ENCODE data around the gene ARHGEF17. TPM values are rescaled to one million over a fixed set of nuclear protein-coding genes. Genes with fewer than 3 reads are reported as not detected.

The ARHGEF17 gene
- polyA plus RNA-seq, 1 donor = 94.4 TPM

DNA sequence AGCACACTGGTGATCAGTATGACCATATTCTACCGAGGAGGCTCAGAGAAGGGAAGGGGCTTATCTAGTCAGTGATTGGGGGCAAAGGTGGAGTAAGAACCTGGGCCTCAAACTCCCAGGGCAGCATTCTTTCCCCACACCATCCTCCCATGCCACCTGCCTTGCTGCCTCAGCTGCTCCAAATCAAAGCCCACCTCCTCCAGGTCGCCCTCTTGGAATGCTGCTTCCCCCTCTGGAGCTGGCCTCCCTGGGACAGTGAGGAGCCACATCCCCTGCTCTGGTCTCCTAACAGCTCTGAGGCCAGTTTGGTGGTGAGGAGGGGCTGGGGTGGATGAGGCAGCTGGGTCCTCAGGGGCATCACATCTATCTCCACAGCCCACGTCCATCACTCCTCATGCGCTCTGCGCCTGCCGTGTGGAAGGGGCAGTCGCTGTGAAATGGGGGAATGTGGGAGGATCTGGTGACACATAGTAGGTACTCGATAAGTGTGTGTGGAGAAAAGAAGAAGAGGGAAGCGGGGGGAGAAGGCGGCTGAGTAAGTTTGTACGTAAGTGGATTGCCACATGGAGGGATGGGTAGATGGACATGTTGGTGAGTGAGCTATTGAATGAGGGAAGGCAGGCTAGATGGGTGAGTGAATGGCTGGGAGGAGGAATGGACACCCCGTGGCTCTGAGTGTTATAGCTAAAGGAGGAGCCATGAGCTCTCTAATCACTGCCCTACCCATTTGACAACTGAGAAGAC is 16.1 kb upstream of the ARHGEF17 start:
- DNase-seq = no peak

DNA sequence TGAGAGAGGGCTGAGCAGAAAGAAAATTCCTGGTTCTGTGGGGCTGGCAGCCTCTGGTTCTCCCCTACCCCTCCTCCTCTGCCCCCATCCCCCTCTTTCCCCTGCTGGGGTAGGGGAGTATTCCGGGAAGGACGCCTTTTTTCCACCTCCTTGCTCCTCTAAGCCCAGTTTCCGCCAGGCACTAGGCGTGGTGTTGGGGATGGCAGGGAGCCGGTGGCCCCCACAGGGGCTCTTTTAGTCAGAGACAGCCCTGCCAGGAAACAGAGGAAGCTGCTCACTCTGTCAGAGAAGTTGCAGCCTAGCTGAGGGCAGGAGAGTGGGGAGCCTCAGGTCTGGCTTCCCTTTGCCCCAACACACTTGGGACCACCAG is 15.6 kb upstream of the ARHGEF17 start:
- no peak for DNase-seq

DNA sequence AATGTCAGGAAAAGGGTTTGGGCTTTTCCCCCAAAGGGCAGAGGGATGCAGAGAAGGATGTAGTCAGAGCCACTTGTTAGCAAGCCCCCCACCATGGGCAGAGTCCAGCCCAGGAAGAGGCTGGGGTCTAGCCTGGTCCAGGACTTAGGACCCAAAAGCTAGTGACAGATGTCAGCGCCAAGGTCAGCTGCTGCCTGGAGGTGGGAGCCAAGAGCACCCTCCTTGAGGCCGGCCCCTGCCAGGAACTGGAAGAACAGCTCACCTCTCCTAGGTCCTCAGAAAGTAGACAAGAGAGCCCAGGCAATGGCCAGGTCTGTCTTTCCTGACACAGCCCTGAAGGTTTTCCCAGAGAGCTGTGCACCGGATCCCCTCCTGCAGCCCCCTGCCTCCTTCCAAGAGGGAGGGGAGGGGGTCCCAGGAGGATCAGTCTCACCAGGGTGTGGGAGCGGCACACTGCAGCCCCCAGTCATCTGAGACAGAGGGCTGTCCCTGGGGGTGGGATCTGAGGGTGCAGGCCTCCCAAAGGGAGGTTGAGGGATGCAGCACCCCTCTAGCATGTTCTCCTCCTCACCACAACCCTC is 14.6 kb upstream of the ARHGEF17 start:
- DNase-seq = no peak

DNA sequence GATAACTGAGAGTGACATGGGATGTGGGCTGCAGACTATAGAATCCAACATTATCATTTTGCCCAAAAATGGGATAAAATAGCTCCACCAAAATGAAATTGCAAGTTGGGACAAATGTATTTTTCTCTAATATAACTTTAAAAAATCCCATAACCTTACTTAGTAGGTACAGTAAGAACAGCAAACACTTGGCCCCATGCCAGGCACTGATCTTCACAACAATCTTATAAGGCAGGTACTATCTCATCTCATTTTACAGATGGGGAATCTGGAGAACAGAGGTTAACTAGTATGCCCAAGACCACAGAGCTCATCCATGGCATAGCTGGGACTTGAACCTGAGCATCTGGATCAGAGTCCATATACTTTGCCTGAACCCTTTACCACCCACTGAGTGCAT is 13.5 kb upstream of the ARHGEF17 start:
- no peak for DNase-seq

DNA sequence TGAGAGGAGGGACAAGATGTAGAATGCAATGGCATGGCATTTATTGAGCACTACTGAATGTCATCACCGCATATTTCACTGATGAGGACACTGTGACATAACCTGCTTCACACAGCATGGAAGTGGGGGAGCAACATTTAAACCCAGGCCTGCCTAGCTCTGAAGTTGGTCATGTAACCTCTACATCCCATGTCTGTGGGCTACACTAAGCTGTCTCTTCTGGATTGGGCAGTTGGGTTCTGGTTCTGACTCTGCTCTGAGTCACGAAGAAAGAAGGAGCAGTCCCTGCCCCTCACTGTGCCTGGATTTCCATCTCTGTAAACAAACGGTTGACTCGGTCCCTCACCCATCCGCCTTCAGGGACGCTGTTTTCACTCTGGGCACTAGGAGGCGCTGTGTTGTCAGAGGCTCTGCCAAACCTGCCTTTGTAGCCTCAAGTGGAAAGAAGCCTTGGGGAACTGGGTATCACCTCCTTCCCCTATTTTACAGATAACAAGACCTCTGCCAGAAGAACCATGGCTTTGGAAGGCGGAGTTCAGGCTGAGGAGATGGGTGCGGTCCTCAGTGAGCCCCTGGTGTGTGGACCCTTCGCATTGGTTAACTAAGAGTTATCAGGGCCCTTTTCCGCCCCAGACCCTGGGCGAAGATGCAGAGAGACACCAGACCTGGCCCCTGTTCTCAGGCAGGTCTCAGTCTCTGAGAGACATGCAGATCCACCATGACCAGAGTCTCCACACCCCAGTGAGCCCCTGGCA is 12.7 kb upstream of the ARHGEF17 start:
- peak; percentile 71 for DNase-seq

DNA sequence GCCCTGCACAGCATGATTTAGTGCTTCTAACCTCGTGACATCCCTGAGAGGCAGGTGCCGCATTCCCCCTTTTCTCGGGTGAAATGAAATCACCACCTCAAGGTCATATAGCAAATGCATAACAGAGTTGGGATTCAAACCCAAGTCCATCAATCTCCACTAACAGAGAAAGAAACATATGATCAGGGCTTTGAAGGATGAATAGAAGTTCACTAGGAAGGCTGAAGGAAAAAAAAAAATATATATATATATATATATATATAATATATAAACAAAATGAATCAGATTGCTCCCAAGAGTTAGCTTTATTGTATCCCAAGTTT is 12.1 kb upstream of the ARHGEF17 start:
- DNase-seq = no peak

DNA sequence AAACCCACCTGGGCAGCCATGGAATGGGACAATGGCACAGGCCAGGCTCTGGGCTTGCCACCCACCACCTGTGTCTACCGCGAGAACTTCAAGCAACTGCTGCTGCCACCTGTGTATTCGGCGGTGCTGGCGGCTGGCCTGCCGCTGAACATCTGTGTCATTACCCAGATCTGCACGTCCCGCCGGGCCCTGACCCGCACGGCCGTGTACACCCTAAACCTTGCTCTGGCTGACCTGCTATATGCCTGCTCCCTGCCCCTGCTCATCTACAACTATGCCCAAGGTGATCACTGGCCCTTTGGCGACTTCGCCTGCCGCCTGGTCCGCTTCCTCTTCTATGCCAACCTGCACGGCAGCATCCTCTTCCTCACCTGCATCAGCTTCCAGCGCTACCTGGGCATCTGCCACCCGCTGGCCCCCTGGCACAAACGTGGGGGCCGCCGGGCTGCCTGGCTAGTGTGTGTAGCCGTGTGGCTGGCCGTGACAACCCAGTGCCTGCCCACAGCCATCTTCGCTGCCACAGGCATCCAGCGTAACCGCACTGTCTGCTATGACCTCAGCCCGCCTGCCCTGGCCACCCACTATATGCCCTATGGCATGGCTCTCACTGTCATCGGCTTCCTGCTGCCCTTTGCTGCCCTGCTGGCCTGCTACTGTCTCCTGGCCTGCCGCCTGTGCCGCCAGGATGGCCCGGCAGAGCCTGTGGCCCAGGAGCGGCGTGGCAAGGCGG is 11.4 kb upstream of the ARHGEF17 start:
- DNase-seq = no peak

DNA sequence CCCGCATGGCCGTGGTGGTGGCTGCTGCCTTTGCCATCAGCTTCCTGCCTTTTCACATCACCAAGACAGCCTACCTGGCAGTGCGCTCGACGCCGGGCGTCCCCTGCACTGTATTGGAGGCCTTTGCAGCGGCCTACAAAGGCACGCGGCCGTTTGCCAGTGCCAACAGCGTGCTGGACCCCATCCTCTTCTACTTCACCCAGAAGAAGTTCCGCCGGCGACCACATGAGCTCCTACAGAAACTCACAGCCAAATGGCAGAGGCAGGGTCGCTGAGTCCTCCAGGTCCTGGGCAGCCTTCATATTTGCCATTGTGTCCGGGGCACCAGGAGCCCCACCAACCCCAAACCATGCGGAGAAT is 10.9 kb upstream of the ARHGEF17 start:
- no peak for DNase-seq

DNA sequence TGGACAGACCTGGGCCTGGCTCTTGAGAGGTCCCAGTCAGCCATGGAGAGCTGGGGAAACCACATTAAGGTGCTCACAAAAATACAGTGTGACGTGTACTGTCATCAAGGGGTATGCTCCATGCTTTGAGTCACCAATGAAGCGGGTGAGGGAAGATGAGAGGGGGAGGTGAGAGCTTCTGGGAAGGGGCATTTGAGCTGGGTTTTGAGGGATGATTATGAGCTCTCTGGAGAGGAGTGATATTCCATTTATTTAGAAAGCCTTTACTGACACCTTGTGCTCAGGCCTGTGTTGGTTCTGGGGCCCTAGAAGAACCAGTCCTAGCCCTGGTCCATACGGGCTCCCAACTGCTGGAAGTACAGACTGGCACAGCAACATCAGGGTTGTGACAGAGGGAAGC is 10.4 kb upstream of the ARHGEF17 start:
- DNase-seq = no peak

DNA sequence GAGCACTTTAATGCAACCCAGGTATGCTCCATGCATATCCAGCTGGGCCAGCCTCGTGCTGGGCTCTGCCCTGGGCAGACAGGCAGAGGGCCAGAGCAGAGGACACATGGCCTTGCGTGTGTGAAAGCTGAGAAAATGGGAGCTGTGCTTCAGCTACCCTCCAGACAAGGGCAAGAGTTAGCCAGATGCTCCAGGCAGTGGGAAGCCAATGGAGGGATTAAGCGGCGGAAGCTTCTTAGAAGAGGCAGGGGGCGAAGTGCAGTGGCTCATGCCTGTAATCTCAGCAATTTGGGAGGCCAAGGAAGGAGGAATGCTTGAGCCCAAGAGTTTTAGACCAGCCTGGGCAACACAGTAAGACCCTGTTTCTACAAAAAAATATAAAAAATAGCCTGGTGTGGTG is 9.8 kb upstream of the ARHGEF17 start:
- DNase-seq = no peak

DNA sequence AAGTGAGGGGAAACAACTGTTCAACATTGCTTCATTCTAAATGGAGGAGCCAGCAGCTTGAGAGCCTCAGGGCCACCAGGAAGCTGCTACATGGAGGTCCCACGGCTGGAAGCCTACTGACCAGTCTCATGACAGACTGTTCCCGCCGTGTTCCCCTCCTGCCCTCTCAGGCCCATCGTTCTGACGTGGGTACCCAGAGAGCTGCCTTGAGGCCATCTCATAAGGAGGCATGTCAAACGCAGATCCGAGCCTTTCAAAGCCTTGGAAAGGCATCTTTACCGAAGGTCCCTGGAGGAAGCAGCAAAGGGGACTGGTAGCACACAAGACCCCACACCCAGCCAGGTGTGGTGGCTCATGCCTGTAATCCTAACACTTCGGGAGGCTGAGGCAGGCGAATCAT is 8.3 kb upstream of the ARHGEF17 start:
- DNase-seq = no peak

DNA sequence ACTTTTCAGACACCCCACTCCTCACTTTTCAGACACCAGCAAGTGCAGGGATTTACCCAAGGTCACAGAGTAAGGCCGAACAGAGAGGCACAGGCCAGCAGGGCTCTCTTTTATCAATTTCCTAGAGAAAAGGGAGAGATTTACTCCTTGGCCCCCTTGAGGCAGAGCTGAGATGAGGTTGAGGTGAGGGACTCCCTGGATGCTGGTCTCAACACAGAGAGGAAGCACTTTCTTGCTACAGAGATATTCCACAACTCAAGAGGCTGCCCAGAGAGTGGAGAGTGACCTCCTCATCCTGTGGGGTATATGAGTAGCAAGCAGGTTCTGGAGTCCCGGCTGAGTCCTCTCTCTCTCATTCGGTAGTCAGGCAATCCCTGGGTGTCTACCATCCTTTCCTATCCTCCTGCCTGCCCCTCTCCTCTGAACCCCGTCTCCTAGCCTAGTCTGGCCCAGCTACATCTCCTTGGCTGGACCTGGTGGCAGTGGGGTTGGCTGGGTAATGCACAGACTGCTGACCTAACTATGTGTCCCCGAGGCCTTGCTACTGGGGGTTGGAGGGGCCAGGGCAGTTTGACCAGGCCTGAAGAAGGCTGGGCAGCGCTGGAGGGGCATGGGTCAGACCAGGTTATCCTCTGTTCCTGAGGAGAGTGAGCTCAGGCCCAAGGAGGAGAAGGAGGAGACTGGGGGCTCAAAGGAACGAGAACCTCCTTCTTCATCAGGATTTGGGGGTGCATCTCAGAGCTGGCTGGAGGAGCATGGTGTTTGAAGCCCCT is 1.8 kb upstream of the ARHGEF17 start:
- DNase-seq = no peak

DNA sequence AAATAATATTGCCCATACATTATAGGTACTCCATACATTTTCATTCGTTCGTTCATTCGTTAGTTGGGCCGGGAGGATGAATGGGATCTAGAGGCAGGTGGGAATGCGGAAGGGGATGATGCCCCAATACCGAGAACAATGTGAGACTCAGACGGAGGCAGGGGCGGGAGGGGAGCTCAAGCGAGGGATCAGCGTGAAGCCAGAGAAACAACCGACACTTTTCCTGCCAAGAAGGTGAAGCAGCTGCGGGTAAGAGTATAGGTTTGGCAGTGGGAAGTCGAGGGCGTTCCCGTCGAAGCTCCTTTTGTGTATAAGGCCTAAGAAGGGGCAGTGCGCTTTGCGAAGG is 1.1 kb upstream of the ARHGEF17 start:
- DNase-seq = no peak

DNA sequence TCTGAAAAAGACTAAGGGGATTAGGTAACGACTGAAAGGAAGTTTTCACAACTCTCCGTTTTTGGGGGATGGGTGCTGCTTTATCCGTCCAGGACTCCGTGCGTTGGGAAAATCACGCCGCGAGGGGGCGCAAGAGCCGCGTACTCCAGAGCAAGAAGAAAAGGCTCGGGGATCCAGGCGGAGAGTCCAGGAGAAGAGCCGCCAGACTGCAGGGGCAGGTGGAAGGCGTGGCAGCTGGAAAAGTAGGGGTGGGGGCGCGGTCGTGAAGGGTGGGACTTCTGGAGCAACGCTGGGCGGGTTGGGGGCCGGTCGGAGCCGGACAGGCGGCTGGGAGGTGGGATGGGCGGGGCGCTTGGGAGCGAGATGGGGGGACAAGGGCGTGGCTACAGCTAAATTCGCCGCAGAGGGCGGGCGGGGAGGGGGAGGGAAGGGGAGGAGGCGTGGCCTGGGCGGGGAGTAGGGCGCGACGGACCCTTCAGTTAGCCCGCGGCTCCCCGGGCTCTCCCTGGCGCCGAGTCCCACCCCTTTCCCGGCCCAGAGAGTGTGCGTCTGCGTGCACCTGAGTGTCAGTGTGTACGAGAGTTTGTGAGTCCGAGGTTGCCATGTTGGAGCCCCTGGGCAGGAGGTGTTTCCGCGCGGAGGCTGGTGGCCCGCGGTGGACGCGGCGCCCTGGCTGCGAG is 613 bp upstream of the ARHGEF17 start:
- peak; percentile 98 for DNase-seq

DNA sequence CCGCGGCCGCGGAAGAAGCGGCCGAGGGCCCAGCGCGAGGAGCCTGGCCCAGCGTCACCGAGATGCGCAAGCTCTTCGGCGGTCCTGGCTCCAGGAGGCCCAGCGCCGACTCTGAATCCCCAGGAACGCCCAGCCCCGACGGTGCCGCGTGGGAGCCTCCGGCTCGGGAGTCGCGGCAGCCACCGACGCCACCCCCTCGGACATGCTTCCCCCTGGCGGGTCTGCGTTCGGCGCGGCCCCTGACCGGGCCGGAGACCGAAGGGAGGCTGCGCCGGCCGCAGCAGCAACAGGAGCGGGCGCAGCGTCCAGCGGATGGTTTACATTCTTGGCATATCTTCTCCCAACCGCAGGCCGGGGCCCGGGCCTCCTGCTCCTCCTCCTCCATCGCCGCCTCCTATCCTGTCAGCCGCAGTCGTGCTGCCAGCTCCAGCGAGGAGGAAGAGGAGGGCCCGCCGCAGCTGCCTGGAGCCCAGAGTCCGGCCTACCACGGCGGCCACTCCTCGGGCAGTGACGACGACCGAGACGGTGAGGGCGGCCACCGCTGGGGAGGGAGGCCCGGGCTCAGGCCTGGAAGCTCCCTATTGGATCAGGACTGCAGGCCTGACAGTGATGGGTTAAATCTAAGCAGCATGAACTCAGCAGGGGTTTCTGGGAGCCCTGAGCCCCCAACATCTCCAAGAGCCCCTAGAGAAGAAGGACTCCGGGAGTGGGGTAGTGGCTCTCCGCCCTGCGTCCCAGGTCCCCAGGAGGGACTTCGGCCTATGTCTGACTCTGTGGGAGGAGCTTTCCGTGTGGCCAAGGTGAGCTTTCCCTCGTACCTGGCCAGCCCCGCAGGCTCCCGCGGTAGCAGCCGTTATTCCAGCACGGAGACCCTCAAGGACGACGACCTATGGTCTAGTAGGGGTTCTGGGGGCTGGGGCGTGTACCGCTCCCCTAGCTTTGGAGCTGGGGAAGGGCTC is 1.2 kb downstream of the ARHGEF17 start:
- no peak for DNase-seq

DNA sequence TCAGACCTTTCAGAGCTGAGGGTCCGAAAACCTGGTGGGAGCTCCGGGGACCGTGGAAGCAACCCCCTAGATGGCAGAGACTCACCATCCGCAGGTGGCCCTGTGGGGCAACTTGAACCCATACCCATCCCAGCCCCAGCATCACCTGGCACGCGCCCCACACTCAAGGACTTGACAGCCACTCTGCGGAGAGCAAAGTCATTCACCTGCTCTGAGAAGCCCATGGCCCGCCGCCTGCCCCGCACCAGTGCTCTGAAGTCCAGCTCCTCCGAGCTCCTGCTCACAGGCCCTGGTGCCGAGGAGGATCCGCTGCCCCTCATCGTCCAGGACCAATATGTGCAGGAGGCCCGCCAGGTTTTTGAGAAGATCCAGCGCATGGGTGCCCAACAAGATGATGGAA is 2.0 kb downstream of the ARHGEF17 start:
- no peak for DNase-seq

DNA sequence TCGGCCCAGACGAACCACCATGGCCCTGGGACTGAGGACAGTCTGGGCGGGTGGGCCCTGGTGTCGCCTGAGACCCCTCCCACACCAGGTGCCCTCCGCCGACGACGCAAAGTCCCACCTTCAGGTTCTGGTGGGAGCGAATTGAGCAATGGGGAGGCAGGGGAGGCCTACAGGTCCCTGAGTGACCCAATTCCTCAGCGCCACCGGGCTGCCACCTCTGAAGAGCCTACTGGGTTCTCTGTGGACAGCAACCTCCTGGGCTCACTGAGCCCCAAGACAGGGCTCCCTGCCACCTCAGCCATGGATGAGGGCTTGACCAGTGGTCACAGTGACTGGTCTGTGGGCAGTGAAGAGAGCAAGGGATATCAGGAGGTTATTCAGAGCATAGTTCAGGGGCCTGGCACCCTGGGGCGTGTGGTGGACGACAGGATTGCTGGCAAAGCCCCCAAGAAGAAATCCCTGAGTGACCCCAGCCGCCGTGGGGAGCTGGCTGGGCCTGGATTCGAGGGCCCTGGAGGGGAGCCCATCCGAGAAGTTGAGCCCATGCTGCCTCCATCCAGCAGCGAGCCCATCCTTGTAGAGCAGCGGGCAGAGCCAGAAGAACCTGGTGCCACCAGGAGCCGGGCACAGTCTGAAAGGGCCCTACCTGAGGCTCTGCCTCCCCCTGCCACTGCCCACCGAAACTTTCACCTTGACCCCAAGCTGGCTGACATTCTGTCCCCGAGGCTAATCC is 2.8 kb downstream of the ARHGEF17 start:
- no peak for DNase-seq

DNA sequence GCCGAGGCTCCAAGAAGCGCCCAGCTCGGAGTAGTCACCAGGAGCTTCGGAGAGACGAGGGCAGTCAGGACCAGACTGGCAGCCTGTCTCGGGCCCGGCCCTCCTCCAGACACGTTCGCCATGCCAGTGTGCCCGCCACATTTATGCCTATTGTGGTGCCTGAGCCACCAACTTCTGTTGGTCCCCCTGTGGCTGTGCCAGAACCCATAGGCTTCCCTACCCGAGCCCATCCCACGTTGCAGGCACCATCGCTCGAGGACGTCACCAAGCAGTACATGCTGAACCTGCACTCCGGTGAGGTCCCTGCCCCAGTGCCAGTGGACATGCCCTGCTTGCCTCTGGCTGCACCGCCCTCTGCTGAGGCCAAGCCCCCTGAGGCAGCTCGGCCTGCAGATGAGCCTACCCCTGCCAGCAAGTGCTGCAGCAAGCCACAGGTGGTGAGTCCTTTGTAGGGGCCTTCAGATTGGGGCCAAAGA is 3.4 kb downstream of the ARHGEF17 start:
- no peak for DNase-seq

DNA sequence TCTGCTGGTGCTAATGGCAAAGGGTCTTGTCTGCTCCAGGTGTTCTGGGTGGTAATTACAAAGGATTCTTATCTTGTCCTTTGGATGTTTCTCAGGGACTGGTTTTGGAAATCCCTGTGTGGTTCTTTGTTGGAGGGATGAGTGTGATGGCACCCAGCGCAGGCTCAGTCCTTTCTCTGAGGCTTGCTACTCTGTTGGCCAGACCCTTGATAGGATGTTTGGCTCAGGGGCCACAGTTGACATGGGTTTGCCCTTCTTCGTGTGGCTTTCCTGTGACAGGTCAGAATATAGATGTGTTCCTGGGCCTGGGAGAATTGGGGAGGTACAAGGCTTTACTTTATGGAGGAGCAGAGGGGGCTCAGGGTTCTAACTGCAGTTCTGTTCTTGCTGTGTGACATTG is 4.0 kb downstream of the ARHGEF17 start:
- no peak for DNase-seq

DNA sequence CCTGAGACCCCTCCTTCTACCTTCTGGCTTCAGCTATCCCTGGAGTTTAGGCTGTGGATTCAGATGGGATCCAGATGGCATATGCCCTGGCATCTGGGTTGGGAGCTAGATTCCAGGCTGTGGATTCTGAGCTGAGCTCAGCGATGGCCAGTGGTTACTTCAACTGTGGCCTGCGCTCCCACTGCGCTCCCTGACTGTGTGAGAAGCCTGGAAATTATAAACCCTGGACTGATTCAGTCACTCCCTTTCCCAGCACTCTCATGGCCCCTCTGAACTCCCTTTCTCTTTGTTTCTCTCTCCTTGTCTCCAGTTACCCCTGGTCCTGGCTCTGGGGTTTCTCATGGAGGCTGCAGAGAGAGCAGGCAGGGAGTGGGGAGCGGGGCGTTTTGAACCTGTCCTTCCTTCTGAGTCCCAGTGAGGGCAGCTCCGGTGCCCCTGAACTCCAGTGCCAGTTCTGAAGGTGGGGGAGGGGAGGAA is 4.8 kb downstream of the ARHGEF17 start:
- no peak for DNase-seq

Measured in left kidney (tissue), 2 donors.